Sigmoid colon (tissue), 7 donors: ENCODE results near the gene SLC25A17. TPM values are rescaled to one million over a fixed set of nuclear protein-coding genes. Genes with fewer than 3 reads are reported as not detected.
A peak's percentile ranks its signal among the peaks of the same experiment; 100 is the strongest.

Experiments
- DNase-seq: peaks from one replicate; pipeline ENCODE4 v3.0.0-alpha.2; 2019
- H3K27ac ChIP-seq, 4 donors: fragments of 200-600 bp; sonication (generic); one replicate each; pipeline ENCODE4 v1.5.1; 2016 to 2019; ENCODE audit warnings: mild to moderate bottlenecking in 1 of 4
- H3K27me3 ChIP-seq, 3 donors: fragments of 200-600 bp; sonication (generic); one replicate each; pipeline ENCODE4 v1.5.1; 2019; ENCODE audit warnings: mild to moderate bottlenecking in 1 of 3
- H3K36me3 ChIP-seq, 4 donors: fragments of 200-600 bp; sonication (generic); one replicate each; pipeline ENCODE4 v1.5.1; 2016 to 2019
- H3K4me1 ChIP-seq, 4 donors: fragments of 200-600 bp; sonication (generic); one replicate each; pipeline ENCODE4 v1.5.1; 2017 to 2019
- H3K4me3 ChIP-seq, 4 donors: fragments of 200-600 bp; sonication (generic); one replicate each; pipeline ENCODE4 v1.5.1; 2017 to 2019; ENCODE audit warnings: mild to moderate bottlenecking in 2 of 4, moderate library complexity in 1 of 4
- H3K9me3 ChIP-seq, 4 donors: fragments of 200-600 bp in 3 of 4; sonication (generic) in 3 of 4; one replicate each; pipeline versions ENCODE4 v1.5.1 to v1.6.1; 2013 to 2019
- CTCF ChIP-seq, 4 experiments: fragments of 450-650 bp in 3 of 4; fragments of 200-600 bp in 1 of 4; IDR thresholded peaks; one replicate each; pipeline ENCODE4 v1.5.1; 2016 to 2019; ENCODE audit warnings: antibody characterized with exemption in 4 of 4, mild to moderate bottlenecking in 3 of 4, moderate library complexity in 2 of 4
- EP300 ChIP-seq, 4 donors: sonication (generic); formaldehyde crosslinking; IDR thresholded peaks; one replicate each; pipeline ENCODE4 v1.6.1; 2017; ENCODE audit warnings: antibody characterized with exemption in 4 of 4
- POLR2A ChIP-seq, 2 donors: fragments of 450-650 bp; IDR thresholded peaks; one replicate each; pipeline ENCODE4 v1.6.1; 2016; ENCODE audit warnings: antibody characterized with exemption in 2 of 2, mild to moderate bottlenecking in 2 of 2, moderate library complexity in 2 of 2
- POLR2AphosphoS5 ChIP-seq, 4 donors: sonication (generic); formaldehyde crosslinking; IDR thresholded peaks; one replicate each; pipeline ENCODE4 v1.6.1; 2017; ENCODE audit warnings: antibody characterized with exemption in 4 of 4
- WGBS, 2 donors: extraction: QIAGEN DNeasy Blood & Tissue Kit; methylation state at CpG; one replicate each; pipeline ENCODE4 v1.1.7; 2013; 5-methylcytosine and 5-hydroxymethylcytosine counted together
- intact Hi-C: fragments of 100-400 bp; cut with DNase I; formaldehyde crosslinking; loops from one replicate; pipeline ENCODE4 v1.15.1; 2023
- polyA plus RNA-seq, 3 donors: library from polyadenylated mRNA; stranded (reverse); fragments of 200-250 nt; gene quantifications; one replicate each; pipeline ENCODE4 v1.2.3, GENCODE V29; 2013
- total RNA-seq, 4 donors: library from RNA; depleted of rRNA; stranded (reverse); fragments of >200 nt; gene quantifications; one replicate each; pipeline ENCODE4 v1.1.0, GENCODE V29; 2016
- donor health status: healthy with polysubstance abuse.
- donor health status: Bipolar disorder and iron deficiency.
- donor health status: healthy.

The SLC25A17 gene
- total and polyA plus RNA-seq, 7 donors: 6.2 to 14.7 (median 10.7) TPM

- Histone ChIP-seq H3K36me3 (no peaks in the 10 kb centered on the region), H3K27ac (no peak overlapping the region), H3K4me1 (peaks cover 0 to 1% (median 0%) of the 10 kb centered on the region in 4 donors), H3K9me3 (no peaks in the 10 kb centered on the region), H3K4me3 (no peak overlapping the region), H3K27me3 (no peaks in the 10 kb centered on the region)
- WGBS, 2 donors: 80 to 94% methylated on average over 11 of the region's 11 CpGs
- DNase-seq: no peak
- intact Hi-C loops: no loop called here
- TF ChIP-seq EP300 (IDR thresholded peaks at IDR 0.05) (no peak), POLR2A (IDR thresholded peaks at IDR 0.05) (no peak), CTCF (IDR thresholded peaks at IDR 0.05) (no peak), POLR2AphosphoS5 (IDR thresholded peaks at IDR 0.05) (no peak)
These were observed 91.8 kb downstream of the SLC25A17 start for GRCh38 chr22:40727070-40727963.

- no peak overlapping the region for H3K27ac ChIP-seq
These were observed 92.6 kb downstream of the SLC25A17 start for GRCh38 chr22:40726514-40726913.

GRCh38 chr22:40723396-40723933, 95.7 kb downstream of the SLC25A17 start:
- WGBS, 2 donors: 86 to 93% methylated on average over 13 of the region's 13 CpGs

More at GRCh38 chr22:40726514-40726913, 92.6 kb downstream of the SLC25A17 start:
- DNase-seq: no peak
- TF ChIP-seq POLR2AphosphoS5 (IDR thresholded peaks at IDR 0.05) (no peak), EP300 (IDR thresholded peaks at IDR 0.05) (no peak), POLR2A (IDR thresholded peaks at IDR 0.05) (no peak), CTCF (IDR thresholded peaks at IDR 0.05) (no peak)
- Histone ChIP-seq H3K4me3 (no peak overlapping the region), H3K27me3 (no peaks in the 10 kb centered on the region), H3K9me3 (no peaks in the 10 kb centered on the region), H3K4me1 (peaks cover 0 to 5% (median under 1%) of the 10 kb centered on the region in 4 donors), H3K36me3 (no peaks in the 10 kb centered on the region)
- intact Hi-C loops: no loop called here
- 33 to 37% methylated on average over 4 of the region's 4 CpGs for WGBS, 2 donors

GRCh38 chr22:40721266-40721665, 97.9 kb downstream of the SLC25A17 start:
- no peak for DNase-seq
- Histone ChIP-seq H3K27me3 (no peaks in the 10 kb centered on the region), H3K4me1 (peaks cover 0 to 16% (median 12%) of the 10 kb centered on the region in 4 donors), H3K27ac (peak overlapping the region; percentile 4 to 65 (median 14)), H3K9me3 (no peaks in the 10 kb centered on the region), H3K36me3 (no peaks in the 10 kb centered on the region), H3K4me3 (no peak overlapping the region)
- TF ChIP-seq POLR2AphosphoS5 (IDR thresholded peaks at IDR 0.05) (no peak), CTCF (IDR thresholded peaks at IDR 0.05) (no peak), EP300 (IDR thresholded peaks at IDR 0.05) (no peak), POLR2A (IDR thresholded peaks at IDR 0.05) (no peak)
- WGBS, 2 donors: 22 to 33% methylated on average over 6 of the region's 6 CpGs
- intact Hi-C loops: no loop called here

More at GRCh38 chr22:40723396-40723933, 95.7 kb downstream of the SLC25A17 start:
- DNase-seq: no peak
- Histone ChIP-seq H3K9me3 (no peaks in the 10 kb centered on the region), H3K4me3 (no peak overlapping the region), H3K36me3 (no peaks in the 10 kb centered on the region), H3K27me3 (no peaks in the 10 kb centered on the region), H3K4me1 (peaks cover 0 to 16% (median 12%) of the 10 kb centered on the region in 4 donors), H3K27ac (no peak overlapping the region)
- intact Hi-C loops: no loop called here
- TF ChIP-seq POLR2AphosphoS5 (IDR thresholded peaks at IDR 0.05) (no peak), EP300 (IDR thresholded peaks at IDR 0.05) (no peak), POLR2A (IDR thresholded peaks at IDR 0.05) (no peak), CTCF (IDR thresholded peaks at IDR 0.05) (no peak)
